Naive thymus-derived CD4-positive, alpha-beta T cell (primary cell): ENCODE data around the gene SPAG9. TPM values are rescaled to one million over a fixed set of nuclear protein-coding genes. Genes with fewer than 3 reads are reported as not detected.

ENCODE experiments used
- ATAC-seq: fragments of 150-1000 bp; cut with Tn5 transposase; 2 replicates; pipeline ENCODE4 v1.10.0; 2021; ENCODE audit warnings: mild to moderate bottlenecking, moderate library complexity
- CTCF ChIA-PET: fragments of 350-600 bp; sonication (Branson Sonifier 250); formaldehyde crosslinking; loops from one replicate; lab custom pipeline; 2021; ENCODE audit warnings: antibody characterized with exemption; lab: Charles Lee
- POLR2A ChIA-PET: fragments of 350-600 bp; sonication (Branson Sonifier 250); formaldehyde crosslinking; loops from one replicate; lab custom pipeline; 2021; ENCODE audit warnings: antibody characterized with exemption, inconsistent platforms; lab: Charles Lee
- DNase-seq, 9 donors: peaks; one replicate each; pipeline versions ENCODE4 v3.0.0 to v3.0.0-alpha.2; 2020 to 2022; ENCODE audit warnings: mixed read lengths in 1 of 9
- H3K27ac ChIP-seq: one replicate; pipeline ENCODE4 v1.7.0; 2013; ENCODE audit warnings: mild to moderate bottlenecking, low read depth, low read length, moderate library complexity
- H3K27me3 ChIP-seq, 2 donors: one replicate each; pipeline ENCODE4 v1.7.0; 2013; ENCODE audit warnings: low read length in 2 of 2, mild to moderate bottlenecking in 2 of 2, moderate library complexity in 2 of 2; ENCODE audit not compliant: control insufficient read depth in 2 of 2, insufficient read depth in 2 of 2
- H3K36me3 ChIP-seq, 3 experiments: 1 replicate in 2 of 3; 2 replicates in 1 of 3; pipeline ENCODE4 v1.7.0; 2013; ENCODE audit warnings: low read length in 3 of 3, mild to moderate bottlenecking in 3 of 3, moderate library complexity in 1 of 3; ENCODE audit not compliant: insufficient read depth in 3 of 3, control insufficient read depth in 2 of 3
- H3K4me1 ChIP-seq, 2 donors: one replicate each; pipeline ENCODE4 v1.7.0; 2013; ENCODE audit warnings: low read length in 2 of 2, mild to moderate bottlenecking in 2 of 2, moderate library complexity in 1 of 2; ENCODE audit not compliant: control insufficient read depth in 2 of 2, insufficient read depth in 2 of 2
- H3K4me3 ChIP-seq: 2 replicates; pipeline ENCODE4 v1.7.0; 2013; ENCODE audit warnings: mild to moderate bottlenecking, low read length
- H3K9me3 ChIP-seq, 3 experiments: 1 replicate in 2 of 3; 2 replicates in 1 of 3; pipeline ENCODE4 v1.7.0; 2013; ENCODE audit warnings: low read length in 3 of 3; ENCODE audit not compliant: control insufficient read depth in 2 of 3
- H3K27ac Mint-ChIP-seq, 9 donors: one replicate each; pipeline ENCODE4 v1.8.0; 2020 to 2022; ENCODE audit warnings: mixed read lengths in 9 of 9, mild to moderate bottlenecking in 8 of 9, moderate library complexity in 5 of 9, inconsistent platforms in 2 of 9
- H3K27me3 Mint-ChIP-seq, 5 donors: one replicate each; pipeline ENCODE4 v1.8.0; 2021 to 2022; ENCODE audit warnings: mixed read lengths in 5 of 5, mild to moderate bottlenecking in 1 of 5
- H3K36me3 Mint-ChIP-seq, 5 donors: one replicate each; pipeline ENCODE4 v1.8.0; 2020 to 2022; ENCODE audit warnings: mixed read lengths in 5 of 5, mild to moderate bottlenecking in 3 of 5, inconsistent platforms in 1 of 5
- H3K4me1 Mint-ChIP-seq, 7 donors: one replicate each; pipeline ENCODE4 v1.8.0; 2020 to 2022; ENCODE audit warnings: mixed read lengths in 7 of 7, mild to moderate bottlenecking in 3 of 7, inconsistent platforms in 1 of 7
- H3K4me3 Mint-ChIP-seq, 10 donors: one replicate each; pipeline ENCODE4 v1.8.0; 2020 to 2022; ENCODE audit warnings: mild to moderate bottlenecking in 10 of 10, mixed read lengths in 10 of 10, moderate library complexity in 6 of 10, inconsistent platforms in 2 of 10
- H3K9me3 Mint-ChIP-seq, 11 donors: one replicate each; pipeline ENCODE4 v1.8.0; 2020 to 2022; ENCODE audit warnings: mixed read lengths in 11 of 11, mild to moderate bottlenecking in 4 of 11, inconsistent platforms in 1 of 11, moderate library complexity in 1 of 11
- intact Hi-C, 2 donors: fragments of 100-400 bp; cut with micrococcal nuclease; formaldehyde crosslinking; loops; one replicate each; pipeline ENCODE4 v1.15.1; 2023
- polyA plus RNA-seq, 2 donors: library from polyadenylated mRNA; unstranded; fragments of 300-500 nt; fragmentation: Illumina TruSeq; gene quantifications; one replicate each; pipeline ENCODE4 v1.2.3, GENCODE V29; 2021
- total RNA-seq, 6 experiments: library from RNA in 5 of 6; stranded (reverse) in 5 of 6; gene quantifications; 1 replicate in 5 of 6; 2 replicates in 1 of 6; pipeline ENCODE4 v1.2.3 and lab custom pipeline; 2021 to 2026

Gene SPAG9
- total and polyA plus RNA-seq, 7 experiments from 2014 or later, result 3.3 to 73.4 (median 52.9) TPM

DNA sequence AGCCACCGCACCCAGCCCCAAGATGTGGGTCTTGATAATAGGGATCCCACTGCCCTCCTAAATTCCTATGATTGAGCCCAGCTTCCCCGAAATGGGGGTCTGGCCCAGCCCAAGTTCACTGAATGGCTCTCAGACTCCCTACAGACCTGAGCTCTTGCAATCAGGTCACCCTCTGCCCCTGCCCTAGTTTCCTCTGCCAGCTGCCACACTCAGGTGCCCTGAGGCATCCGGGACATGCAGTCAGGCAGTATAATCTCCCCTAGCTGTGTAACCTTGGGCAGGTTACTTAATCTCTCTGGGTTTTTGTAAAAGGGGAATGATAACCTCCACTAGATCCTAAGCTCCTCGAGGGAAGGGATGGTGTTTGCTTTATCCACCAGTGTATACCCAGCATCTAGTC is 193.4 kb downstream of the SPAG9 start:
- Histone ChIP-seq H3K4me1 (peaks cover 20 to 23% of the 10 kb centered on the region in 2 donors), H3K27me3 (no peaks in the 10 kb centered on the region), H3K27ac (no peak overlapping the region), H3K9me3 (no peaks in the 10 kb centered on the region), H3K4me3 (no peak overlapping the region), H3K36me3 (no peaks in the 10 kb centered on the region)
- no peak for ATAC-seq
- H3K9me3 Mint-ChIP-seq, result no peaks in the 10 kb centered on the region
- peaks cover 0 to 32% (median 0%) of the 10 kb centered on the region in 5 donors for H3K27me3 Mint-ChIP-seq
- POLR2A ChIA-PET, result interaction anchor here (0.5 to 34.4 kb wide), 11 partner anchors 10 to 68 kb away, joined by 3 to 828 read pairs (median 6); partner anchors contain the start of gene TOB1
- CTCF ChIA-PET, result interaction anchor here (0.8 to 0.9 kb wide), 2 partner anchors 10 to 13 kb away, joined by 3 read pairs; no protein-coding TSS in a partner anchor
- peak overlapping the region in 1 of 9 donors; percentile 63 for H3K27ac Mint-ChIP-seq
- no peak for DNase-seq
- H3K36me3 Mint-ChIP-seq, result peaks cover 0 to 4% (median 0%) of the 10 kb centered on the region in 5 donors
- intact Hi-C loops, result no loop called here
- H3K4me3 Mint-ChIP-seq, result peak overlapping the region in 1 of 10 donors; percentile 11
- H3K4me1 Mint-ChIP-seq, result peaks cover 18 to 55% (median 36%) of the 10 kb centered on the region in 7 donors

DNA sequence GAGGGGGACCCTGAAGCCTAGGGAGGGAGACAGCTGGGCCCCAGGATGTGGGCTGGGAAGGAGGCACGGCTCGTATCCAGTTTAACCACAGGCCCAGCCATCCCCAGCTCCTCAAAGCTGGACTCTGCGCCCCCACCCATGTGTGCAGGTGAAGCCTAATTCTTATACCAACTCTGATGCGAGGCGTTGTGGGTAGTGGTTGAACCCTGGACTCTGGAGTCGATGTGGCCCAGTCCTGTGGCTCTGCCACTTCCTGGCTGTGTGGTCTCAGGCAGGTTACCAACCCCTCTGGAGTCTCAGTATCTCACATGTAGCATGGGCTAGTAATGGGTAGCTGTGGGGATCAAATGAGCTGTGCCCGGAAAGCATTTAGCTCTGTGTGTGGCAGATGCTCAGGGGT is 194.1 kb downstream of the SPAG9 start:
- no peaks in the 10 kb centered on the region for H3K36me3 ChIP-seq
- DNase-seq (no peak), ATAC-seq (no peak)
- peaks cover 0 to 4% (median 0%) of the 10 kb centered on the region in 5 donors for H3K36me3 Mint-ChIP-seq
- peaks cover 0 to 29% (median 0%) of the 10 kb centered on the region in 5 donors for H3K27me3 Mint-ChIP-seq
- H3K27ac Mint-ChIP-seq, result no peak overlapping the region
- H3K9me3 Mint-ChIP-seq, result no peaks in the 10 kb centered on the region
- intact Hi-C loops, result no loop called here
- POLR2A ChIA-PET, result interaction anchor here (0.6 to 34.4 kb wide), 13 partner anchors 9 to 68 kb away, joined by 3 to 828 read pairs (median 6); partner anchors contain the start of gene TOB1
- CTCF ChIA-PET, result interaction anchor here (0.8 to 1.8 kb wide), 5 partner anchors 9 to 74 kb away, joined by 3 to 9 read pairs (median 3); no protein-coding TSS in a partner anchor
- H3K4me1 Mint-ChIP-seq, result peaks cover 21 to 53% (median 36%) of the 10 kb centered on the region in 7 donors
- no peak overlapping the region for H3K27ac ChIP-seq
- no peaks in the 10 kb centered on the region for H3K27me3 ChIP-seq
- H3K9me3 ChIP-seq, result no peaks in the 10 kb centered on the region
- H3K4me3 Mint-ChIP-seq, result no peak overlapping the region
- peaks cover 16 to 20% of the 10 kb centered on the region in 2 donors for H3K4me1 ChIP-seq
- no peak overlapping the region for H3K4me3 ChIP-seq

DNA sequence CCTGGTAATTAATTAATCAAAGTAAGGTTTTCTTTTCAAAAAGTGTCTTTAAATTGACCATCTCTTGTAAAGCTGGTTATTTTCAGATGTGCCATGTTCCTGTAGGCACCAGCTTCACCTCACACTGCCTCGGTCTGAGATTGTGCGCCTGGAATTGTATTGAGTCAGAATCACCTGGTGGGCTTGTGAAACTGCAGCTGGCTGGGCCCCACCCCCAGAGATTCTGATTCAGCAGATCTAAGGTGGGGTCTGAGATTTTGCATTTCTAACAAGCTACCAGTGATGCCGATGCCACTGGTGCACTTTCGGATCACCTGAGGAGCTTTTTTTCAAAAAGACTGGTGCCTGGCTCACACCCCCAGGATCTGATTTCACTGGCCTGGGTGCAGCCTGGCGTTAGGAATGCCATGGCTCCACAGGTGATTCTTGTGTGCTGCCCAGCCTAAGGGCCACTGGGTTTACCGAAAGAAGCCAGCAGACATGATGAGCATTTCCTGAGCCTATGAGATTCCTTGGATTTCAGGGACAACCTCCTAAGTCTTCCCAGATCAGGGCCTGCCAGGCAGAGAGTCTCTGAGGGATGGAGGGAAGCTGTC is 195.3 kb downstream of the SPAG9 start:
- H3K36me3 ChIP-seq, result no peaks in the 10 kb centered on the region
- Mint-ChIP-seq H3K27ac (peak overlapping the region in 3 of 9 donors; percentile 9 to 82 (median 10)), H3K4me1 (peaks cover 21 to 49% (median 36%) of the 10 kb centered on the region in 7 donors), H3K4me3 (no peak overlapping the region), H3K9me3 (no peaks in the 10 kb centered on the region), H3K27me3 (peaks cover 0 to 23% (median 0%) of the 10 kb centered on the region in 5 donors), H3K36me3 (peaks cover 0 to 4% (median 0%) of the 10 kb centered on the region in 5 donors)
- peaks cover 7 to 14% of the 10 kb centered on the region in 2 donors for H3K4me1 ChIP-seq
- DNase-seq, result no peak
- POLR2A ChIA-PET, result interaction anchor here (0.7 to 34.4 kb wide), 12 partner anchors 9 to 241 kb away, joined by 3 to 828 read pairs (median 4); partner anchors contain the start of gene TOB1
- H3K9me3 ChIP-seq, result no peaks in the 10 kb centered on the region
- no peak overlapping the region for H3K27ac ChIP-seq
- CTCF ChIA-PET, result interaction anchor here (0.8 to 1.8 kb wide), 4 partner anchors 11 to 73 kb away, joined by 3 to 9 read pairs (median 4); no protein-coding TSS in a partner anchor
- H3K4me3 ChIP-seq, result no peak overlapping the region
- no peaks in the 10 kb centered on the region for H3K27me3 ChIP-seq
- ATAC-seq, result no peak
- intact Hi-C loops, result no loop called here

DNA sequence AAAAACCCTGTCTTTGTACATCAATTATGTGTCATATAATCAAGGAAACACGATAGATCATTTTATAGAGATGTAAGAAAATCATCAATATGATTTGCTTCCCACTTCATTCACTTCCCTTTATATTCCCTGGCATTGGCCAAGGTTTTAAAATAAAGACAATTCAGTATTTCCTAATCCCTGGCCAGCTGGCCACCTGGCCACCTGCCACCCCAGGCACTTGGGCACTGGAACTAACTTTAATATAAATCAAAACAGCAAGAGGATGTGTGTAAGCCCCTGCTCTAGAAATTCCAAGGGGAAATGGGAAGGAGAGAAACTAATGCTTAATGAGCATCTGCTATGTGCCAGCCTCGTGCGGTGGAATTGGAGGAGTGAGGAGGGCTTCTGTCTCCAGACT is 195.9 kb downstream of the SPAG9 start:
- no peak overlapping the region for H3K27ac ChIP-seq
- H3K36me3 ChIP-seq, result no peaks in the 10 kb centered on the region
- peaks cover 23 to 48% (median 35%) of the 10 kb centered on the region in 7 donors for H3K4me1 Mint-ChIP-seq
- peaks cover 9 to 13% of the 10 kb centered on the region in 2 donors for H3K4me1 ChIP-seq
- ChIA-PET CTCF (interaction anchor here (1.8 kb wide), 1 partner anchor 72 kb away, joined by 9 read pairs; no protein-coding TSS in a partner anchor), POLR2A (interaction anchor here (1.6 to 34.4 kb wide), 5 partner anchors 8 to 66 kb away, joined by 3 to 828 read pairs (median 8); partner anchors contain the start of gene TOB1)
- peaks cover 0 to 2% (median 0%) of the 10 kb centered on the region in 11 donors for H3K9me3 Mint-ChIP-seq
- H3K4me3 ChIP-seq, result no peak overlapping the region
- no peaks in the 10 kb centered on the region for H3K9me3 ChIP-seq
- DNase-seq (no peak), ATAC-seq (no peak)
- H3K4me3 Mint-ChIP-seq, result peak overlapping the region in 2 of 10 donors; percentile 29 to 34
- H3K36me3 Mint-ChIP-seq, result peaks cover 0 to 4% (median 0%) of the 10 kb centered on the region in 5 donors
- H3K27ac Mint-ChIP-seq, result peak overlapping the region in 3 of 9 donors; percentile 10 to 82 (median 57)
- H3K27me3 Mint-ChIP-seq, result peaks cover 0 to 17% (median 0%) of the 10 kb centered on the region in 5 donors
- intact Hi-C loops, result no loop called here
- H3K27me3 ChIP-seq, result no peaks in the 10 kb centered on the region

DNA sequence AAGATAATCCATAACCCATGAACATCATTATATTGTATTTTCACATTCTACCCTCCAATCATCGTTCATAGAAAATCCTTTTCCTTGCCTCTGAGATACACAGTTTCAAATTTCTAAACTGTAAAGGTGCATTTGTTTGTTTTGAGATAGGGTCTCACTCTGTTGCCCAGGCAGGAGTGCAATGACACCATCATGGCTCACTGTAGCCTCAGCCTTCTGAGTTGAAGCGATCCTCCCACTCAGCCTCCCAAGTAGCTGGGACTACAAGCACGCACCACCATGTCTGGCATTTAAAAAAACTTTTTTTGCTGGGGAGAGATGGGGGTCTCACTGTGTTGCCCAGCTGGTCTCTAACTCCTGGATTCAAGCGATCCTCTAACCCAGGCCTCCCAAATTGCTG is 196.4 kb downstream of the SPAG9 start:
- Mint-ChIP-seq H3K4me1 (peaks cover 27 to 51% (median 37%) of the 10 kb centered on the region in 7 donors), H3K27ac (peak overlapping the region in 2 of 9 donors; percentile 57 to 82), H3K36me3 (peaks cover 0 to 4% (median 0%) of the 10 kb centered on the region in 5 donors), H3K4me3 (no peak overlapping the region), H3K27me3 (peaks cover 0 to 13% (median 0%) of the 10 kb centered on the region in 5 donors), H3K9me3 (peaks cover 0 to 2% (median 0%) of the 10 kb centered on the region in 11 donors)
- Histone ChIP-seq H3K4me3 (no peak overlapping the region), H3K4me1 (peaks cover 14 to 15% of the 10 kb centered on the region in 2 donors), H3K27me3 (no peaks in the 10 kb centered on the region), H3K36me3 (no peaks in the 10 kb centered on the region), H3K9me3 (no peaks in the 10 kb centered on the region), H3K27ac (no peak overlapping the region)
- POLR2A ChIA-PET, result interaction anchor here (1.8 to 34.4 kb wide), 4 partner anchors 7 to 65 kb away, joined by 5 to 828 read pairs (median 54); partner anchors contain the start of gene TOB1
- CTCF ChIA-PET, result no interaction called here
- intact Hi-C loops, result no loop called here
- DNase-seq (no peak), ATAC-seq (no peak)

GRCh38 chr17:50923611-50924010 is 197.1 kb downstream of the SPAG9 start:
- Histone ChIP-seq H3K9me3 (no peaks in the 10 kb centered on the region), H3K36me3 (no peaks in the 10 kb centered on the region), H3K4me1 (peaks cover 20 to 22% of the 10 kb centered on the region in 2 donors), H3K27ac (no peak overlapping the region), H3K27me3 (no peaks in the 10 kb centered on the region), H3K4me3 (no peak overlapping the region)
- no peak overlapping the region for H3K4me3 Mint-ChIP-seq
- H3K27me3 Mint-ChIP-seq, result peaks cover 0 to 11% (median 0%) of the 10 kb centered on the region in 5 donors
- H3K4me1 Mint-ChIP-seq, result peaks cover 33 to 55% (median 40%) of the 10 kb centered on the region in 7 donors
- H3K36me3 Mint-ChIP-seq, result peaks cover 0 to 4% (median 0%) of the 10 kb centered on the region in 5 donors
- peaks cover 0 to 2% (median 0%) of the 10 kb centered on the region in 11 donors for H3K9me3 Mint-ChIP-seq
- H3K27ac Mint-ChIP-seq, result peak overlapping the region in 2 of 9 donors; percentile 6 to 57
- DNase-seq (no peak), ATAC-seq (no peak)
- POLR2A ChIA-PET, result interaction anchor here (6.7 to 34.4 kb wide), 3 partner anchors 7 to 65 kb away, joined by 41 to 828 read pairs (median 71); partner anchors contain the start of gene TOB1
- intact Hi-C loops, result no loop called here
- CTCF ChIA-PET, result no interaction called here
